HepG2 (cell line): ENCODE results near the gene SPTSSA. TPM values are rescaled to one million over a fixed set of nuclear protein-coding genes. Genes with fewer than 3 reads are reported as not detected.

Experiments used
- ATF1 ChIP-seq: IDR thresholded peaks from 2 replicates; pipeline ENCODE4 v1.6.1; 2016; ENCODE audit warnings: mild to moderate bottlenecking, control low read depth
- ATM ChIP-seq: fragments of 450-650 bp; IDR thresholded peaks from 2 replicates; pipeline ENCODE4 v1.7.1; 2017; ENCODE audit warnings: mild to moderate bottlenecking, borderline replicate concordance
- BHLHE40 ChIP-seq: IDR thresholded peaks from 2 replicates; pipeline ENCODE4 v1.6.1; 2011; ENCODE audit warnings: low read length, improper control_type of control experiment
- GTF2F1 ChIP-seq: fragments of 150-350 bp; IDR thresholded peaks from 2 replicates; pipeline ENCODE4 v1.6.1; 2014; ENCODE audit warnings: low read length
- LRRFIP1 ChIP-seq: sonication (generic); formaldehyde crosslinking; conservative IDR thresholded peaks from 2 replicates; pipeline ENCODE4 v1.4.0; 2020; ENCODE audit warnings: missing genetic modification reagents
- MIXL1 ChIP-seq: IDR thresholded peaks from 2 replicates; pipeline ENCODE4 v1.6.1; 2016
- NFIC ChIP-seq: IDR thresholded peaks from 2 replicates; pipeline ENCODE4 v1.6.1; 2012; ENCODE audit warnings: mild to moderate bottlenecking, low read length, inconsistent platforms
- NRL ChIP-seq: sonication (generic); formaldehyde crosslinking; IDR thresholded peaks from 2 replicates; pipeline ENCODE4 v1.5.0; 2020; ENCODE audit warnings: missing genetic modification reagents, mild to moderate bottlenecking, moderate library complexity, borderline replicate concordance
- RFX5 ChIP-seq: IDR thresholded peaks from 2 replicates; pipeline ENCODE4 v1.6.1; 2011; ENCODE audit warnings: low read depth, low read length, improper control_type of control experiment
- ZNF33A ChIP-seq: sonication (generic); formaldehyde crosslinking; IDR thresholded peaks from 2 replicates; pipeline ENCODE4 v1.5.1; 2020; ENCODE audit warnings: missing genetic modification reagents, mild to moderate bottlenecking, moderate library complexity, borderline replicate concordance
- ZNF556 ChIP-seq: sonication (generic); formaldehyde crosslinking; IDR thresholded peaks from 2 replicates; pipeline ENCODE4 v1.4.0; 2020; ENCODE audit warnings: mild to moderate bottlenecking, missing genetic modification reagents, borderline replicate concordance
- ZNF776 ChIP-seq: sonication (generic); formaldehyde crosslinking; IDR thresholded peaks from 2 replicates; pipeline ENCODE4 v1.4.0; 2020; ENCODE audit warnings: mild to moderate bottlenecking, missing genetic modification reagents
- ZSCAN5A ChIP-seq: sonication (generic); formaldehyde crosslinking; IDR thresholded peaks from 2 replicates; pipeline ENCODE4 v1.8.0; 2022; ENCODE audit warnings: mild to moderate bottlenecking, missing genetic modification reagents, borderline replicate concordance
- polyA plus RNA-seq, 8 experiments: library from polyadenylated mRNA; depleted of rRNA in 3 of 8; stranded (reverse) in 7 of 8; unstranded in 1 of 8; fragments of >200 nt; fragmentation: Illumina TruSeq in 4 of 8; extraction: Trizol in 4 of 8; gene quantifications; 2 replicates each; pipeline versions ENCODE4 v1.2.1 to v1.2.3, GENCODE V29; 2011 to 2016; ENCODE audit warnings: low read depth in 4 of 8, missing spikeins in 1 of 8, mixed read lengths in 1 of 8; ENCODE audit not compliant: insufficient read depth in 1 of 8
- total RNA-seq, 5 experiments: library from RNA; depleted of rRNA; stranded (reverse); fragments of >200 nt; fragmentation: Illumina TruSeq; extraction: Trizol; gene quantifications; 2 replicates each; pipeline ENCODE4 v1.2.3, GENCODE V29; 2016; ENCODE audit warnings: low read depth in 1 of 5
- TF ChIP-seq, protein P1 (sequence below): sonication (generic); formaldehyde crosslinking; conservative IDR thresholded peaks from 2 replicates; pipeline ENCODE4 v1.4.0; 2020; ENCODE audit warnings: missing genetic modification reagents
- TF ChIP-seq, protein P2 (sequence below): sonication (generic); formaldehyde crosslinking; IDR thresholded peaks from 2 replicates; pipeline ENCODE4 v1.5.0; 2020; ENCODE audit warnings: mild to moderate bottlenecking, missing genetic modification reagents
- TF ChIP-seq, protein P3 (sequence below): sonication (generic); formaldehyde crosslinking; IDR thresholded peaks from 2 replicates; pipeline ENCODE4 v1.4.0; 2020; ENCODE audit warnings: missing genetic modification reagents, low read depth, mild to moderate bottlenecking, borderline replicate concordance
- TF ChIP-seq, protein P4 (sequence below): IDR thresholded peaks from 2 replicates; pipeline ENCODE4 v1.4.0; 2020; ENCODE audit warnings: mild to moderate bottlenecking, missing genetic modification reagents

SPTSSA gene
- total and polyA plus RNA-seq, 2 of the 13 experiments (the other 11 are each of a cell fraction or from before 2014, with no cell fraction given) = 19.1 to 86.1 TPM

GRCh38 chr14:34465069-34465859 is 3.2 kb upstream of the SPTSSA start (continued):
- TF ChIP-seq, protein P1, sequence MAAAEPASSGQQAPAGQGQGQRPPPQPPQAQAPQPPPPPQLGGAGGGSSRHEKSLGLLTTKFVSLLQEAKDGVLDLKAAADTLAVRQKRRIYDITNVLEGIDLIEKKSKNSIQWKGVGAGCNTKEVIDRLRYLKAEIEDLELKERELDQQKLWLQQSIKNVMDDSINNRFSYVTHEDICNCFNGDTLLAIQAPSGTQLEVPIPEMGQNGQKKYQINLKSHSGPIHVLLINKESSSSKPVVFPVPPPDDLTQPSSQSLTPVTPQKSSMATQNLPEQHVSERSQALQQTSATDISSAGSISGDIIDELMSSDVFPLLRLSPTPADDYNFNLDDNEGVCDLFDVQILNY = no peak
- TF ChIP-seq NRL = no peak
- no peak for TF ChIP-seq LRRFIP1 (CRISPR knock-in tag)
- no peak for TF ChIP-seq BHLHE40
- TF ChIP-seq ZNF33A = no peak
- TF ChIP-seq, protein P2, sequence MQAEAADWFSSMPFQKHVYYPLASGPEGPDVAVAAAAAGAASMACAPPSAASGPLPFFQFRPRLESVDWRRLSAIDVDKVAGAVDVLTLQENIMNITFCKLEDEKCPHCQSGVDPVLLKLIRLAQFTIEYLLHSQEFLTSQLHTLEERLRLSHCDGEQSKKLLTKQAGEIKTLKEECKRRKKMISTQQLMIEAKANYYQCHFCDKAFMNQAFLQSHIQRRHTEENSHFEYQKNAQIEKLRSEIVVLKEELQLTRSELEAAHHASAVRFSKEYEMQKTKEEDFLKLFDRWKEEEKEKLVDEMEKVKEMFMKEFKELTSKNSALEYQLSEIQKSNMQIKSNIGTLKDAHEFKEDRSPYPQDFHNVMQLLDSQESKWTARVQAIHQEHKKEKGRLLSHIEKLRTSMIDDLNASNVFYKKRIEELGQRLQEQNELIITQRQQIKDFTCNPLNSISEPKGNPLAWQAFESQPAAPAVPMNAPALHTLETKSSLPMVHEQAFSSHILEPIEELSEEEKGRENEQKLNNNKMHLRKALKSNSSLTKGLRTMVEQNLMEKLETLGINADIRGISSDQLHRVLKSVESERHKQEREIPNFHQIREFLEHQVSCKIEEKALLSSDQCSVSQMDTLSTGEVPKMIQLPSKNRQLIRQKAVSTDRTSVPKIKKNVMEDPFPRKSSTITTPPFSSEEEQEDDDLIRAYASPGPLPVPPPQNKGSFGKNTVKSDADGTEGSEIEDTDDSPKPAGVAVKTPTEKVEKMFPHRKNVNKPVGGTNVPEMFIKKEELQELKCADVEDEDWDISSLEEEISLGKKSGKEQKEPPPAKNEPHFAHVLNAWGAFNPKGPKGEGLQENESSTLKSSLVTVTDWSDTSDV (CRISPR knock-in tag) = no peak
- TF ChIP-seq ZNF556 = no peak
- TF ChIP-seq GTF2F1 = no peak
- TF ChIP-seq ZNF776 = no peak
- TF ChIP-seq ATM = peak; percentile 24; the same call in 1 of the 2 replicates
- no peak for TF ChIP-seq NFIC
- TF ChIP-seq MIXL1 (CRISPR knock-in tag) = no peak
- TF ChIP-seq, protein P3, sequence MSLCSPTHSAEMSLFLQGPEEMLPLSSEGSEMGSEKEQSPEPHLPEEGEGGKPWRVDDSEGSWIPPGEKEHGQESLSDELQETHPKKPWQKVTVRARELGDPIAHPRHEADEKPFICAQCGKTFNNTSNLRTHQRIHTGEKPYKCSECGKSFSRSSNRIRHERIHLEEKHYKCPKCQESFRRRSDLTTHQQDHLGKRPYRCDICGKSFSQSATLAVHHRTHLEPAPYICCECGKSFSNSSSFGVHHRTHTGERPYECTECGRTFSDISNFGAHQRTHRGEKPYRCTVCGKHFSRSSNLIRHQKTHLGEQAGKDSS (CRISPR knock-in tag) = no peak
- TF ChIP-seq ZSCAN5A (CRISPR knock-in tag) = no peak
- TF ChIP-seq, protein P4, sequence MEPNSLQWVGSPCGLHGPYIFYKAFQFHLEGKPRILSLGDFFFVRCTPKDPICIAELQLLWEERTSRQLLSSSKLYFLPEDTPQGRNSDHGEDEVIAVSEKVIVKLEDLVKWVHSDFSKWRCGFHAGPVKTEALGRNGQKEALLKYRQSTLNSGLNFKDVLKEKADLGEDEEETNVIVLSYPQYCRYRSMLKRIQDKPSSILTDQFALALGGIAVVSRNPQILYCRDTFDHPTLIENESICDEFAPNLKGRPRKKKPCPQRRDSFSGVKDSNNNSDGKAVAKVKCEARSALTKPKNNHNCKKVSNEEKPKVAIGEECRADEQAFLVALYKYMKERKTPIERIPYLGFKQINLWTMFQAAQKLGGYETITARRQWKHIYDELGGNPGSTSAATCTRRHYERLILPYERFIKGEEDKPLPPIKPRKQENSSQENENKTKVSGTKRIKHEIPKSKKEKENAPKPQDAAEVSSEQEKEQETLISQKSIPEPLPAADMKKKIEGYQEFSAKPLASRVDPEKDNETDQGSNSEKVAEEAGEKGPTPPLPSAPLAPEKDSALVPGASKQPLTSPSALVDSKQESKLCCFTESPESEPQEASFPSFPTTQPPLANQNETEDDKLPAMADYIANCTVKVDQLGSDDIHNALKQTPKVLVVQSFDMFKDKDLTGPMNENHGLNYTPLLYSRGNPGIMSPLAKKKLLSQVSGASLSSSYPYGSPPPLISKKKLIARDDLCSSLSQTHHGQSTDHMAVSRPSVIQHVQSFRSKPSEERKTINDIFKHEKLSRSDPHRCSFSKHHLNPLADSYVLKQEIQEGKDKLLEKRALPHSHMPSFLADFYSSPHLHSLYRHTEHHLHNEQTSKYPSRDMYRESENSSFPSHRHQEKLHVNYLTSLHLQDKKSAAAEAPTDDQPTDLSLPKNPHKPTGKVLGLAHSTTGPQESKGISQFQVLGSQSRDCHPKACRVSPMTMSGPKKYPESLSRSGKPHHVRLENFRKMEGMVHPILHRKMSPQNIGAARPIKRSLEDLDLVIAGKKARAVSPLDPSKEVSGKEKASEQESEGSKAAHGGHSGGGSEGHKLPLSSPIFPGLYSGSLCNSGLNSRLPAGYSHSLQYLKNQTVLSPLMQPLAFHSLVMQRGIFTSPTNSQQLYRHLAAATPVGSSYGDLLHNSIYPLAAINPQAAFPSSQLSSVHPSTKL (CRISPR knock-in tag) = no peak
- peak; percentile 29; the same call in 1 of the 2 replicates for TF ChIP-seq RFX5
- TF ChIP-seq ATF1 = no peak
